Measurements from ENCODE around the gene SLFN13. TPM values are rescaled to one million over a fixed set of nuclear protein-coding genes. Genes with fewer than 3 reads are reported as not detected.

SLFN13 gene
- total and polyA plus RNA-seq, 2 of the 4 experiments (the other 2 are of a cell fraction): 1.7 to 3.9 TPM

GRCh38 chr17:35467824-35468223, 19.3 kb upstream of the SLFN13 start:
- H4K91ac ChIP-seq (ENCODE audit: insufficient read depth, low read depth, low read length): no peak overlapping the region
- H3K36me3 ChIP-seq (ENCODE audit: control insufficient read depth, insufficient read depth, low read length): no peaks in the 10 kb centered on the region
- peaks cover 8% of the 10 kb centered on the region for H3K27me3 ChIP-seq (ENCODE audit: control insufficient read depth, insufficient read depth, low read length)
- dilution Hi-C loops (cut with HindIII; ENCODE audit: low sequenced_read_pairs, unreplicated experiment): no loop called here
- no peaks in the 10 kb centered on the region for H3K4me1 ChIP-seq (ENCODE audit: control insufficient read depth, insufficient read depth, low read length)
- no peak overlapping the region for H3K18ac ChIP-seq (ENCODE audit: low read depth, low read length)
- no peak overlapping the region for H3K56ac ChIP-seq (ENCODE audit: extremely low read depth, insufficient read depth, low read length)
- WGBS, 2 experiments (ENCODE audit: extremely low coverage in 2 of 2, insufficient read length in 1 of 2): no CpG with 5 or more reads among the region's 4 CpGs
- H4K20me1 ChIP-seq (ENCODE audit: insufficient read depth, low read length): no peaks in the 10 kb centered on the region
- no peaks in the 10 kb centered on the region for H3K9me1 ChIP-seq (ENCODE audit: insufficient read depth, low read length)
- no peak overlapping the region for H2BK20ac ChIP-seq (ENCODE audit: low read depth, low read length)
- CTCF ChIA-PET: no interaction called here
- ATAC-seq (ENCODE audit: low read depth) (no peak), DNase-seq (no peak)
- no peak overlapping the region for H2AK5ac ChIP-seq (ENCODE audit: low read depth, low read length)
- BruUV-seq (replicated peaks): no TSS peak
- no peak overlapping the region for H3K14ac ChIP-seq (replicated peaks; ENCODE audit: low read depth, low read length)
- no peak overlapping the region for H3K4me2 ChIP-seq (ENCODE audit: low read depth, low read length)
- POLR2A ChIA-PET (ENCODE audit: unreplicated experiment): no interaction called here
- H3K27ac ChIP-seq (ENCODE audit: insufficient read depth, low read length): no peak overlapping the region
- no peak overlapping the region for H3K23ac ChIP-seq (ENCODE audit: low read depth, low read length)
- no peak overlapping the region for H4K8ac ChIP-seq (ENCODE audit: low read depth in 2 of 2, low read length in 2 of 2)
- TF ChIP-seq RFX5 (IDR thresholded peaks at IDR 0.05; ENCODE audit: low read depth, low read length) (no peak), CHD1 (IDR thresholded peaks at IDR 0.05; ENCODE audit: low read depth, low read length) (no peak), NFE2L2 (IDR thresholded peaks at IDR 0.05; ENCODE audit: low read depth, low read length) (no peak), CEBPB (IDR thresholded peaks at IDR 0.05; ENCODE audit: low read depth, low read length) (no peak), RAD21 (IDR thresholded peaks at IDR 0.05; ENCODE audit: low read length) (no peak), BHLHE40 (IDR thresholded peaks at IDR 0.05; ENCODE audit: low read depth, low read length) (no peak), MAFK (IDR thresholded peaks at IDR 0.05; ENCODE audit: low read depth, low read length) (no peak), USF2 (IDR thresholded peaks at IDR 0.05; ENCODE audit: low read depth, low read length) (no peak), RCOR1 (IDR thresholded peaks at IDR 0.05; ENCODE audit: insufficient replicate concordance, low read length) (no peak), MXI1 (IDR thresholded peaks at IDR 0.05; ENCODE audit: borderline replicate concordance, low read depth, low read length) (no peak), SMC3 (IDR thresholded peaks at IDR 0.05; ENCODE audit: low read depth, low read length) (no peak), POLR2A (IDR thresholded peaks at IDR 0.05; ENCODE audit: low read depth, low read length) (no peak), MAZ (IDR thresholded peaks at IDR 0.05; ENCODE audit: borderline replicate concordance, low read depth, low read length) (no peak)
- TF ChIP-seq, protein P1, sequence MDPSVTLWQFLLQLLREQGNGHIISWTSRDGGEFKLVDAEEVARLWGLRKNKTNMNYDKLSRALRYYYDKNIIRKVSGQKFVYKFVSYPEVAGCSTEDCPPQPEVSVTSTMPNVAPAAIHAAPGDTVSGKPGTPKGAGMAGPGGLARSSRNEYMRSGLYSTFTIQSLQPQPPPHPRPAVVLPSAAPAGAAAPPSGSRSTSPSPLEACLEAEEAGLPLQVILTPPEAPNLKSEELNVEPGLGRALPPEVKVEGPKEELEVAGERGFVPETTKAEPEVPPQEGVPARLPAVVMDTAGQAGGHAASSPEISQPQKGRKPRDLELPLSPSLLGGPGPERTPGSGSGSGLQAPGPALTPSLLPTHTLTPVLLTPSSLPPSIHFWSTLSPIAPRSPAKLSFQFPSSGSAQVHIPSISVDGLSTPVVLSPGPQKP (IDR thresholded peaks at IDR 0.05; ENCODE audit: borderline replicate concordance, low read depth, low read length): no peak
- H3K9me3 ChIP-seq (ENCODE audit: control insufficient read depth, insufficient read depth, low read length): no peaks in the 10 kb centered on the region
- H2BK15ac ChIP-seq (ENCODE audit: low read depth, low read length): no peak overlapping the region
- H2AFZ ChIP-seq (replicated peaks; ENCODE audit: low read length, poor library complexity): no peak overlapping the region
- in situ Hi-C loops (cut with MboI; ENCODE audit: low sequenced_read_pairs): no loop called here
- H4K5ac ChIP-seq (ENCODE audit: low read depth, low read length): no peak overlapping the region
- H3K9ac ChIP-seq (ENCODE audit: low read depth, low read length): no peak overlapping the region
- intact Hi-C loops (cut with micrococcal nuclease): no loop called here
- H3K79me1 ChIP-seq (ENCODE audit: low read depth in 1 of 2, low read length in 2 of 2): no peaks in the 10 kb centered on the region
- H2BK120ac ChIP-seq (ENCODE audit: low read depth, low read length): no peak overlapping the region
- no peak overlapping the region for H2BK5ac ChIP-seq (ENCODE audit: low read depth, low read length, poor library complexity, severe bottlenecking)
- no peak overlapping the region for H2AK9ac ChIP-seq (replicated peaks; ENCODE audit: low read depth, low read length, poor library complexity)
- H3K4me3 ChIP-seq (ENCODE audit: insufficient read depth, low read depth, low read length): no peak overlapping the region
- H3K4ac ChIP-seq (ENCODE audit: low read depth, low read length): no peak overlapping the region

Data from IMR-90 (cell line).